HG03378 (cell line): Measurements from ENCODE around the gene TM7SF2.
A peak's percentile ranks its signal among the peaks of the same experiment; 100 is the strongest.

ENCODE experiments used
- ATAC-seq: cut with Tn5 transposase; IDR thresholded peaks from one replicate; pipeline ENCODE4 v1.9.1; 2021; ENCODE audit warnings: mild to moderate bottlenecking, moderate library complexity; ENCODE audit not compliant: unreplicated experiment

The TM7SF2 gene

GRCh38 chr11:65089621-65090020, 22.1 kb upstream of the TM7SF2 start:
- ATAC-seq, result no peak

GRCh38 chr11:65090628-65091027, 21.0 kb upstream of the TM7SF2 start:
- ATAC-seq, result no peak

GRCh38 chr11:65095427-65095826, 16.2 kb upstream of the TM7SF2 start:
- no peak for ATAC-seq

- peak; percentile 75 for ATAC-seq
Measured at GRCh38 chr11:65095974-65096806, 15.5 kb upstream of the TM7SF2 start, which contains the start of gene VPS51. VPS51 (plus strand) TSS chr11:65096214; CDS start chr11:65096251, 37 bp downstream.

- ATAC-seq, result no peak
Measured at GRCh38 chr11:65096926-65097325, 14.7 kb upstream of the TM7SF2 start.

- no peak for ATAC-seq
Measured at GRCh38 chr11:65100674-65101350, 10.9 kb upstream of the TM7SF2 start.

GRCh38 chr11:65102142-65103095, 9.3 kb upstream of the TM7SF2 start:
- ATAC-seq, result no peak

GRCh38 chr11:65103476-65103875, 8.2 kb upstream of the TM7SF2 start:
- no peak for ATAC-seq

GRCh38 chr11:65104628-65105027, 7.0 kb upstream of the TM7SF2 start:
- no peak for ATAC-seq

GRCh38 chr11:65107078-65107477, 4.6 kb upstream of the TM7SF2 start:
- no peak for ATAC-seq

- ATAC-seq, result no peak
Measured at GRCh38 chr11:65107751-65108468, 3.8 kb upstream of the TM7SF2 start.

- ATAC-seq, result no peak
Measured at GRCh38 chr11:65108469-65109123, 3.1 kb upstream of the TM7SF2 start.

- ATAC-seq, result no peak
Measured at GRCh38 chr11:65109231-65110198, 2.2 kb upstream of the TM7SF2 start.

- peak; percentile 39 for ATAC-seq
Measured at GRCh38 chr11:65110354-65110861, 1.3 kb upstream of the TM7SF2 start.

GRCh38 chr11:65111159-65111743, 421 bp upstream of the TM7SF2 start:
- no peak for ATAC-seq

- no peak for ATAC-seq
Measured at GRCh38 chr11:65112546-65113360, 1.1 kb downstream of the TM7SF2 start.

GRCh38 chr11:65113361-65113756, 1.7 kb downstream of the TM7SF2 start:
- no peak for ATAC-seq
